HCT116 (cell line): Measurements from ENCODE around the gene ENPP3. TPM values are rescaled to one million over a fixed set of nuclear protein-coding genes. Genes with fewer than 3 reads are reported as not detected.

Experiments
- ATAC-seq: fragments of 200-7000 bp; cut with Tn5 transposase; 2 replicates; pipeline ENCODE4 v1.9.1; 2020; ENCODE audit warnings: mild to moderate bottlenecking, moderate library complexity
- BruUV-seq: library from RNA; stranded (reverse); fragments of 400-500 nt; replicated peaks from 2 replicates; lab custom pipeline; 2021; lab: Mats Ljungman, UMichigan
- CTCF ChIA-PET: fragments of 300-600 bp; sonication (Branson Sonifier 250); formaldehyde crosslinking; loops from one replicate; lab custom pipeline; 2021; ENCODE audit warnings: antibody characterized with exemption; lab: Charles Lee
- POLR2A ChIA-PET: fragments of 300-600, 350-600 bp; sonication (Branson Sonifier 250); formaldehyde crosslinking; loops from one replicate; lab custom pipeline; 2021; ENCODE audit warnings: antibody characterized with exemption; lab: Charles Lee
- RAD21 ChIA-PET, 2 experiments: fragments of 300-600 bp; sonication (Branson Sonifier 250); formaldehyde crosslinking; loops; one replicate each; lab custom pipeline; 2023; ENCODE audit warnings: low total read pairs in 2 of 2; ENCODE audit not compliant: uncharacterized antibody in 2 of 2, unreplicated experiment in 2 of 2, low non-redundant PET in 1 of 2; lab: Charles Lee
- DNase-seq: peaks from one replicate; pipeline ENCODE4 v3.0.0-alpha.2; 2010; ENCODE audit warnings: low read depth, low spot score
- H2AFZ ChIP-seq: fragments of 200-600 bp; shearing (Covaris generic), sonication (generic); 2 replicates; pipeline ENCODE4 v1.6.1; 2017; ENCODE audit warnings: low read depth, mixed run types, mixed read lengths, antibody characterized with exemption, low read length; ENCODE audit not compliant: poor library complexity, severe bottlenecking
- H3K27ac ChIP-seq: 2 replicates; pipeline ENCODE4 v1.5.1; 2012; ENCODE audit warnings: low read depth, low read length
- H3K27me3 ChIP-seq: fragments of 200-600 bp; sonication (generic); 2 replicates; pipeline ENCODE4 v1.6.1; 2016; ENCODE audit warnings: mixed run types, low read length, mixed read lengths; ENCODE audit not compliant: insufficient read depth
- H3K36me3 ChIP-seq, 2 experiments: fragments of 200-500 bp in 1 of 2; fragments of 200-600 bp in 1 of 2; sonication (Bioruptor generic) in 1 of 2; sonication (generic) in 1 of 2; 2 replicates each; pipeline versions ENCODE4 v1.5.1 to v1.6.1; 2014 to 2016; ENCODE audit warnings: low read length in 2 of 2, inconsistent platforms in 1 of 2, mixed read lengths in 1 of 2, mixed run types in 1 of 2; ENCODE audit not compliant: insufficient read depth in 2 of 2, control insufficient read depth in 1 of 2
- H3K4me1 ChIP-seq, 2 experiments: fragments of 200-600 bp in 1 of 2; sonication (generic) in 1 of 2; 2 replicates each; pipeline versions ENCODE4 v1.5.1 to v1.6.1; 2012 to 2017; ENCODE audit warnings: low read length in 2 of 2, inconsistent platforms in 1 of 2, mild to moderate bottlenecking in 1 of 2, mixed read lengths in 1 of 2, mixed run types in 1 of 2, moderate library complexity in 1 of 2; ENCODE audit not compliant: insufficient read depth in 2 of 2, control insufficient read depth in 1 of 2
- H3K4me2 ChIP-seq: fragments of 200-600 bp; sonication (generic); 2 replicates; pipeline ENCODE4 v1.6.1; 2017; ENCODE audit warnings: mixed run types, low read length, mixed read lengths
- H3K4me3 ChIP-seq, 2 experiments: fragments of 200-600 bp in 1 of 2; sonication (generic) in 1 of 2; replicated peaks in 1 of 2; 2 replicates each; pipeline ENCODE4 v1.5.1; 2011 to 2016; ENCODE audit warnings: low read length in 2 of 2, control low read depth in 1 of 2, low read depth in 1 of 2, mild to moderate bottlenecking in 1 of 2, mixed read lengths in 1 of 2, mixed run types in 1 of 2
- H3K79me2 ChIP-seq: fragments of 200-600 bp; sonication (generic); 2 replicates; pipeline ENCODE4 v1.6.1; 2017; ENCODE audit warnings: mild to moderate bottlenecking, mixed run types, low read length, moderate library complexity, mixed read lengths; ENCODE audit not compliant: insufficient read depth
- H3K9ac ChIP-seq: fragments of 200-600 bp; sonication (generic); 2 replicates; pipeline ENCODE4 v1.6.1; 2016; ENCODE audit warnings: low read length, mixed read lengths
- H3K9me2 ChIP-seq: fragments of 200-600 bp; sonication (generic), shearing (Covaris generic); 2 replicates; pipeline ENCODE4 v1.6.1; 2017; ENCODE audit warnings: mixed run types, mild to moderate bottlenecking, moderate library complexity; ENCODE audit not compliant: insufficient read depth
- H3K9me3 ChIP-seq, 2 experiments: fragments of 200-500 bp in 1 of 2; fragments of 200-600 bp in 1 of 2; sonication (Bioruptor generic) in 1 of 2; sonication (generic) in 1 of 2; 2 replicates each; pipeline ENCODE4 v1.6.1; 2014 to 2017; ENCODE audit warnings: low read length in 2 of 2, mixed read lengths in 2 of 2, inconsistent platforms in 1 of 2, low read depth in 1 of 2, mild to moderate bottlenecking in 1 of 2, mixed run types in 1 of 2, moderate library complexity in 1 of 2; ENCODE audit not compliant: control insufficient read depth in 1 of 2, insufficient read depth in 1 of 2
- H4K20me1 ChIP-seq: fragments of 200-600 bp; sonication (generic), shearing (Covaris generic); 2 replicates; pipeline ENCODE4 v1.6.1; 2017; ENCODE audit warnings: mixed run types, mild to moderate bottlenecking, moderate library complexity; ENCODE audit not compliant: insufficient read depth
- CBX3 ChIP-seq: IDR thresholded peaks from 2 replicates; pipeline ENCODE4 v1.6.1; 2012; ENCODE audit warnings: low read depth
- ELF1 ChIP-seq: IDR thresholded peaks from 2 replicates; pipeline ENCODE4 v1.6.1; 2012; ENCODE audit warnings: low read depth, borderline replicate concordance
- FOSL1 ChIP-seq: IDR thresholded peaks from 2 replicates; pipeline ENCODE4 v1.6.1; 2012; ENCODE audit warnings: low read depth
- JUND ChIP-seq: IDR thresholded peaks from 2 replicates; pipeline ENCODE4 v1.6.1; 2012
- MAX ChIP-seq: IDR thresholded peaks from 2 replicates; pipeline ENCODE4 v1.6.1; 2012
- POLR2A ChIP-seq: IDR thresholded peaks from 2 replicates; pipeline ENCODE4 v1.7.0; 2011; ENCODE audit warnings: borderline replicate concordance; ENCODE audit not compliant: insufficient read depth, insufficient read length; ENCODE audit errors: extremely low read depth
- POLR2AphosphoS5 ChIP-seq: IDR thresholded peaks from 2 replicates; pipeline ENCODE4 v1.6.1; 2011; ENCODE audit warnings: mild to moderate bottlenecking, low read depth, low read length, moderate library complexity
- SP1 ChIP-seq: IDR thresholded peaks from 2 replicates; pipeline ENCODE4 v1.6.1; 2012; ENCODE audit warnings: low read depth
- SRF ChIP-seq: IDR thresholded peaks from 2 replicates; pipeline ENCODE4 v1.6.1; 2012; ENCODE audit warnings: low read depth
- TCF7L2 ChIP-seq: IDR thresholded peaks from 2 replicates; pipeline ENCODE4 v1.7.0; 2011; ENCODE audit warnings: borderline replicate concordance, inconsistent platforms; ENCODE audit not compliant: insufficient read depth, insufficient read length; ENCODE audit errors: extremely low read depth
- YY1 ChIP-seq: IDR thresholded peaks from 2 replicates; pipeline ENCODE4 v1.6.1; 2011; ENCODE audit warnings: low read length, low read depth, moderate library complexity, mild to moderate bottlenecking; ENCODE audit not compliant: insufficient replicate concordance; ENCODE audit errors: extremely low read depth
- ZNF274 ChIP-seq: fragments of 200-500 bp; sonication (Bioruptor generic); IDR thresholded peaks from 2 replicates; pipeline ENCODE4 v1.6.1; 2014; ENCODE audit warnings: mild to moderate bottlenecking, low read depth, low read length, inconsistent platforms
- intact Hi-C: fragments of 100-400 bp; cut with micrococcal nuclease; formaldehyde crosslinking; loops from 2 replicates; pipeline ENCODE4 v1.10.0; 2022
- total RNA-seq: library from RNA; stranded (reverse); gene quantifications from one replicate; pipeline ENCODE4 v1.2.1, GENCODE V29; 2021; ENCODE audit not compliant: unreplicated experiment

Gene ENPP3
- total RNA-seq, 1 experiment from 2014 or later: 0.15 TPM

GRCh38 chr6:131787079-131787478, 150.0 kb downstream of the ENPP3 start:
- DNase-seq (no peak), ATAC-seq (no peak)
- Histone ChIP-seq H3K9me2 (no peaks in the 10 kb centered on the region), H4K20me1 (no peaks in the 10 kb centered on the region), H3K4me1 (no peaks in the 10 kb centered on the region), H3K4me3 (no peak overlapping the region), H3K9me3 (no peaks in the 10 kb centered on the region), H3K4me2 (no peak overlapping the region), H3K27me3 (no peaks in the 10 kb centered on the region), H3K27ac (no peak overlapping the region), H3K9ac (no peak overlapping the region), H2AFZ (no peak overlapping the region), H3K36me3 (no peaks in the 10 kb centered on the region), H3K79me2 (no peaks in the 10 kb centered on the region)
- intact Hi-C loops: no loop called here
- POLR2A ChIA-PET: no interaction called here
- RAD21 ChIA-PET: no interaction called here
- TF ChIP-seq SP1 (no peak), SRF (no peak), POLR2AphosphoS5 (no peak), TCF7L2 (no peak), ELF1 (no peak), FOSL1 (no peak), ZNF274 (no peak), CBX3 (no peak), POLR2A (no peak), YY1 (no peak), JUND (no peak), MAX (no peak)
- no TSS peak for BruUV-seq
- CTCF ChIA-PET: no interaction called here
